BLaER1 (cell line): ENCODE results near the gene MT1HL1.

Experiments
- H3K27ac ChIP-seq: shearing (Covaris generic); formaldehyde crosslinking; 2 replicates; pipeline ENCODE4 v1.8.1; 2022
- H3K27me3 ChIP-seq: shearing (Covaris generic); formaldehyde crosslinking; 2 replicates; pipeline ENCODE4 v1.8.1; 2022
- H3K36me3 ChIP-seq: shearing (Covaris generic); formaldehyde crosslinking; 2 replicates; pipeline ENCODE4 v1.8.1; 2022
- H3K4me1 ChIP-seq: shearing (Covaris generic); formaldehyde crosslinking; 2 replicates; pipeline ENCODE4 v1.8.1; 2022
- H3K4me2 ChIP-seq: shearing (Covaris generic); formaldehyde crosslinking; 2 replicates; pipeline ENCODE4 v1.8.1; 2022
- H3K4me3 ChIP-seq: shearing (Covaris generic); formaldehyde crosslinking; 2 replicates; pipeline ENCODE4 v1.8.1; 2022
- H3K9ac ChIP-seq: shearing (Covaris generic); formaldehyde crosslinking; 2 replicates; pipeline ENCODE4 v1.8.1; 2022
- H3K9me3 ChIP-seq: shearing (Covaris generic); formaldehyde crosslinking; 2 replicates; pipeline ENCODE4 v1.8.1; 2022
- H4K20me1 ChIP-seq: shearing (Covaris generic); formaldehyde crosslinking; 2 replicates; pipeline ENCODE4 v1.8.1; 2022
- Cebpa-rat ChIP-seq: shearing (Covaris generic); IDR thresholded peaks from 2 replicates; pipeline ENCODE4 v1.8.1; 2022

MT1HL1 gene

DNA sequence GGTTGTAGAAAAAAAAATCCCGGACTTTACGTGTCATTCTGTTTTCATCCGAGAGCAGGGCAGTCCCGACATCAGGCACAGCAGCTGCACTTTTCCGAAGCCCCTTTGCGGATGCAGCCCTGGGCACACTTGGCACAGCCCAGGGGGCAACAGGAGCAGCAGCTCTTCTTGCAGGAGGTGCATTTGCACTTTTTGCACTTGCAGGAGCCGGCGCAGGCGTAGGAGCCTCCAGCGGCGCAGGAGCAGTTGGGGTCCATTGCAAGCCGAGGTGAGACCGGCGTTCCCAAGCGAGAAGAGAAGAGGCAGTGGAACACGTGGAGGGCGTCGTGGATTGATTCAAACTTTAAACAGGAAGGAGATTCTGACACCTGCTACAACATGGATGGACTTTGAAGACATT, at the start of gene MT1HL1:
MT1HL1 (minus strand) TSS at position 326 of the 400 bp plus-strand sequence; CDS start at position 257, 69 bp downstream.
- Histone ChIP-seq H3K9ac (no peak within 1 kb of the TSS), H4K20me1 (no peaks in the 10 kb centered on the region), H3K9me3 (no peaks in the 10 kb centered on the region), H3K4me2 (no peak within 1 kb of the TSS), H3K4me3 (no peak within 1 kb of the TSS), H3K27me3 (no peaks in the 10 kb centered on the region), H3K4me1 (no peaks in the 10 kb centered on the region), H3K36me3 (no peaks in the 10 kb centered on the region), H3K27ac (no peak within 1 kb of the TSS)
- no peak for TF ChIP-seq Cebpa-rat

DNA sequence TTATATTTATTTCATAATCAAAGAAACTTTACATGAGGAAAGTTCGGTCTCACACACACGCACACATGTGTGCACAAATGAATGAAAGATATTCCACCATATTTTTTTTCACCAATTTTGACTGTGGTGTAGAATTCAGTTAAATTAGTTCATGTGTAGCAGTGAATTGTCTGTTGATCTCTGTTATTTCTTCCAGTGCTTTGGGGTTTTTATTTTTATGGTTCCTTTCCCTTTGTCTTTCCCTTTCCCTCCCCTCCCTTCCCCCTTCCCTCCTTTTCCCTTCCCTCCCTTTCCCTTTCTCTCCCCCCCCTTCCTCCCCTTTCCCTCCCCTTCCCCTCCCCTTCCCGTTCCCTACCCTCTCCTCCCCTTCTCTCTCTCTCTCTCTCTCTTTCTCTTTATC, 46.7 kb upstream of the MT1HL1 start:
- TF ChIP-seq Cebpa-rat = no peak

GRCh38 chr1:237050185-237050584, 45.9 kb upstream of the MT1HL1 start:
- TF ChIP-seq Cebpa-rat = no peak
- Histone ChIP-seq H4K20me1 (no peaks in the 10 kb centered on the region), H3K9ac (no peak overlapping the region), H3K4me3 (no peak overlapping the region), H3K4me2 (no peak overlapping the region), H3K36me3 (no peaks in the 10 kb centered on the region), H3K27ac (no peak overlapping the region), H3K4me1 (no peaks in the 10 kb centered on the region), H3K9me3 (no peaks in the 10 kb centered on the region), H3K27me3 (no peaks in the 10 kb centered on the region)

More for the DNA sequence above, 46.7 kb upstream of the MT1HL1 start:
- H3K9me3 ChIP-seq = no peaks in the 10 kb centered on the region
- no peaks in the 10 kb centered on the region for H3K4me1 ChIP-seq
- H3K4me2 ChIP-seq = no peak overlapping the region
- no peak overlapping the region for H3K4me3 ChIP-seq
- no peak overlapping the region for H3K27ac ChIP-seq
- no peak overlapping the region for H3K9ac ChIP-seq
- H3K36me3 ChIP-seq = no peaks in the 10 kb centered on the region
- no peaks in the 10 kb centered on the region for H3K27me3 ChIP-seq
- H4K20me1 ChIP-seq = no peaks in the 10 kb centered on the region

DNA sequence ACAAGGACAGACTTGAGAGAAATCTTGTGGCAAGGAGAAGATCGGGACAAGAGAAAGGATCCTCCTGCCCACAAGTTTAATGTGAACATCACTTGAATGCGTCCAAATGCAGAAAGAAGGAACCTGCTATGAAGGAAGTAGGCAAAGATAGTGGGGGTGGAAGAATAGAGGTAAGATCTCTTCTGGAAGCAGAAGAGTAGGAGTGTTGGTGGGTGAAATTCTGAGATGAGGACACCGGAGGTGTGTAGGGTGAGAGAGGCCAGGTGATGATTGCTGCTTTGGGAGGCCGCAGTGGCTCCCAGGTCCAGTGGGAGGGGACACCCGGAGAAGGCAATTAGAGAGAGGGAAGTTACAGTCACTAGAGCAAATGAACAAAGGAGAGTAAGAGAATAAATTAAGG, 44.6 kb upstream of the MT1HL1 start:
- no peaks in the 10 kb centered on the region for H4K20me1 ChIP-seq
- no peak for TF ChIP-seq Cebpa-rat

GRCh38 chr1:237045278-237046016, 41.2 kb upstream of the MT1HL1 start:
- H3K4me2 ChIP-seq = no peak overlapping the region
- H3K27ac ChIP-seq = no peak overlapping the region
- H3K4me1 ChIP-seq = no peaks in the 10 kb centered on the region
- H3K4me3 ChIP-seq = no peak overlapping the region
- H3K36me3 ChIP-seq = no peaks in the 10 kb centered on the region
- no peaks in the 10 kb centered on the region for H4K20me1 ChIP-seq
- no peak overlapping the region for H3K9ac ChIP-seq
- H3K9me3 ChIP-seq = peaks cover 21% of the 10 kb centered on the region
- no peak for TF ChIP-seq Cebpa-rat
- H3K27me3 ChIP-seq = no peaks in the 10 kb centered on the region

More for the DNA sequence above, 44.6 kb upstream of the MT1HL1 start:
- Histone ChIP-seq H3K36me3 (no peaks in the 10 kb centered on the region), H3K27ac (no peak overlapping the region), H3K27me3 (no peaks in the 10 kb centered on the region), H3K4me1 (no peaks in the 10 kb centered on the region), H3K9ac (no peak overlapping the region), H3K9me3 (no peaks in the 10 kb centered on the region), H3K4me2 (no peak overlapping the region), H3K4me3 (no peak overlapping the region)

DNA sequence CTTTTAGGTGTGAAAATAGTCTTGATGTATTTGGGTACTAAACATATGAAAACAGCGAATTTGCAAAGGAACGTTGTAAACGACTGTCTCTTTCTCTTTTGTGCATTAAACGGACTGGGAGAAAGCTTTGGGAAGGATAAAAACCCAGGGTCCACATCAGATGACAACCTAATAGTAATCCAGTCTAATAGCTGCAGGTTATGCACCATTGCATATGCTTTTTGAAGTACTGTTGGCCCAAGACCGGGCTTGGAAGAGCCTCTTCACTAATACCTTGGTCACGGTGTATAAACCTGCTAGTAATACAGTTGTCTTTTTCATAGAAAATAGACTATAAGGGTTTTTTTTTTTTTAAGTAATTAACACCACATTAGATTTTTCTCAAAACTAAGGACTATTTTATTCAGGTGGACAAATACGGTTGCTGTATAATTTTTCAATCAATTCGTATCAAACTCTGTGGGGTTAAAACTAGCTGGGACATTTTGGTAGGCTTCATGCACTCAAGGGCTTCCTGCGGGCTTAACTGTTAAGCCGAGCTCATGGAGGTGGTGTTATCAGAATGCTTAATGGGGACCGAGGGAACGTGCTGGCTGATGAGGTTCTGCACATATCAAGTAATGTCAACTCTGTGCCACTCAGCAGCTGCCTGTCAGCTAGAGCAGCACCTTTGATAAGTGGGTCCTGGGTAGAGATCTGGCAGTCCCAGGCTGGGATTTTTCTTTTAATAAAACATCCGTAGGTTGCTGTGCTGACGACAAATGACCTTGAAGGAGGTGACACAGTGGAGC, 39.8 kb upstream of the MT1HL1 start:
- TF ChIP-seq Cebpa-rat = no peak
- Histone ChIP-seq H3K36me3 (no peaks in the 10 kb centered on the region), H3K4me3 (no peak overlapping the region), H3K27me3 (no peaks in the 10 kb centered on the region), H4K20me1 (no peaks in the 10 kb centered on the region), H3K9ac (no peak overlapping the region), H3K4me1 (no peaks in the 10 kb centered on the region), H3K4me2 (no peak overlapping the region), H3K27ac (no peak overlapping the region), H3K9me3 (peaks cover 21% of the 10 kb centered on the region)

DNA sequence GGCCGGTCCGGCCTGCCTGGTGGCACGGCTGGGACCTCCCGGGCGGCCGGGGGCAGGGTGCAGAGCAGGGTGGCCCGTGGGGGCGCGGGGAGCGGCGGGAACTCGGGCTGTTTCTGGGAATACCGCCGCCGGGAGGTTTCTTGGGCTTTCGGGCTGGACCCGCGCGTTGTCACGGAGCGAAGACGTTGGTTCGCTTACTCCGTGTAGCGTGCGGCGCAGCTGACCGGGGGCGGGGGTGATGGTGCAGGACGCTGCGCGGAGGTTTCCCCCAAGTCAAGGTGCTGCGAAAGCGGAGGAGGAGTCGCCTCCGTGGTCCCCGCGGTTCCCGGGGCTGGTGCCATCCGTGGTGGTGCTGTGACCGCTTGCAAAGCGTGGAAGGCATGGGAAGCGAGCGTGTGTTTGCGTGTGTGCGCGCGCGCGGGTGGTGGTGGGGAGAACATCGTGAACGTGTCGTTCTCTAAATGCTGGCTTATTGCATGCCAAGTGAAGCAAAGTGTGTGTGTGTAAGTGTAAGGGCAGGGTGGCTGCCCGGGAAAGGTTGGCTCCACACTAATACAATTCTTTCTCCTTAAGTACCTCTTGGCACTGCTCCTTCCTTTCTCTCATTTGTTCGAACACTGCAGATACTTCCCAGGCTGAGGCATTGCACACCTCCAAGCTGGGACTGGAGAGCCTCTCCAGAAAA, 38.8 kb upstream of the MT1HL1 start:
- Histone ChIP-seq H3K27me3 (no peaks in the 10 kb centered on the region), H3K4me3 (no peak overlapping the region), H3K9me3 (peaks cover 21% of the 10 kb centered on the region), H3K4me1 (no peaks in the 10 kb centered on the region), H3K27ac (no peak overlapping the region), H4K20me1 (no peaks in the 10 kb centered on the region), H3K36me3 (no peaks in the 10 kb centered on the region), H3K4me2 (no peak overlapping the region), H3K9ac (no peak overlapping the region)
- TF ChIP-seq Cebpa-rat = no peak

- TF ChIP-seq Cebpa-rat = no peak
- no peak overlapping the region for H3K27ac ChIP-seq
- H3K4me1 ChIP-seq = no peaks in the 10 kb centered on the region
- no peak overlapping the region for H3K4me2 ChIP-seq
- H3K36me3 ChIP-seq = no peaks in the 10 kb centered on the region
- H3K27me3 ChIP-seq = no peaks in the 10 kb centered on the region
- H3K9ac ChIP-seq = no peak overlapping the region
- no peak overlapping the region for H3K4me3 ChIP-seq
- peaks cover 21% of the 10 kb centered on the region for H3K9me3 ChIP-seq
- no peaks in the 10 kb centered on the region for H4K20me1 ChIP-seq
These were observed 38.3 kb upstream of the MT1HL1 start for GRCh38 chr1:237042526-237042891.

DNA sequence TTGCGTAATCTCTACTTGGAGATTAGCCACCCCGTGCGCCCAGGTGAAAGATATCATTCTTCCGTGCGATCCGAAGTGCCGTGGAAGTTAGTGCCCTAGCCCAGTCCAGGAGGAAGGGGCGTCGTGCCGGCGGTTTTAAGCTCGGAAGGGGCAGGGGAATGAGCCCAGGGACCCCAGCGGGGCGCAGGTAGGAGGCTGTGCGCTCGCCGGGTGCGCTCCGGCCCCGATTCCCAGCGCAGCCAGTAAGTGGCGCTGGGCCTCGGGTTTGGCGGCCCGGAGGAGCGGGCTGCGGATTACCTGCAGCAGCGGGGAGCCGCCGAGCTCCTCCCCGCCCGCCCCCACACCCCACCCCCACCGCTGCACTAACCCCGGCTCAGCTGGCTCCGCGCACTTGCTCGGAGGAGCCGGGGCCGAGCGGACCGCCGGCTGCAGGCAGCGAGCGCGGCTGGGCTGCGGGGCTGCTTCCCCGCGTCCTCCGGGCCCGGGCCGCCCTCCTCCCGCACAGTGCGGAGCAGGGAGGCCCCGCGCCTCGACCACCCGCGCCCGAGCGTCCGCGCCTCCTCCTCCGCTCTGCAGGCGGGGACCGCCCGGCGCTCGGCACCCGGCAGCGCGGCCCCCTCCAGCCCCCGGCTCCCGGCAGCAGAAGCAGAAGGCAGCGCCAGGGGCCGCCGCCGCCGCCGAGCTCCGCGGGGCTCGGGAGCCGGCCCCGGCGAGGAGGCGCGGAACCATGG, 37.7 kb upstream of the MT1HL1 start, which contains the start of gene RYR2:
RYR2 (plus strand) TSS at position 390 of the 731 bp plus-strand sequence; CDS start at position 728, 338 bp downstream.
- H3K4me2 ChIP-seq = no peak within 1 kb of the TSS
- no peak within 1 kb of the TSS for H3K9ac ChIP-seq
- H3K4me3 ChIP-seq = no peak within 1 kb of the TSS
- no peaks in the 10 kb centered on the region for H3K27me3 ChIP-seq
- H3K36me3 ChIP-seq = no peaks in the 10 kb centered on the region
- no peaks in the 10 kb centered on the region for H4K20me1 ChIP-seq
- no peaks in the 10 kb centered on the region for H3K4me1 ChIP-seq
- no peak; the same call in 1 of the 2 replicates for TF ChIP-seq Cebpa-rat
- no peak within 1 kb of the TSS for H3K27ac ChIP-seq
- peaks cover 21% of the 10 kb centered on the region for H3K9me3 ChIP-seq
